Kidney capillary endothelial cell (primary cell): ENCODE results near the gene NETO1.
A peak's percentile ranks its signal among the peaks of the same experiment; 100 is the strongest.

Source experiments
- DNase-seq: peaks from one replicate; pipeline ENCODE4 v3.0.0-alpha.2; 2018; ENCODE audit warnings: low spot score

Gene NETO1

DNA sequence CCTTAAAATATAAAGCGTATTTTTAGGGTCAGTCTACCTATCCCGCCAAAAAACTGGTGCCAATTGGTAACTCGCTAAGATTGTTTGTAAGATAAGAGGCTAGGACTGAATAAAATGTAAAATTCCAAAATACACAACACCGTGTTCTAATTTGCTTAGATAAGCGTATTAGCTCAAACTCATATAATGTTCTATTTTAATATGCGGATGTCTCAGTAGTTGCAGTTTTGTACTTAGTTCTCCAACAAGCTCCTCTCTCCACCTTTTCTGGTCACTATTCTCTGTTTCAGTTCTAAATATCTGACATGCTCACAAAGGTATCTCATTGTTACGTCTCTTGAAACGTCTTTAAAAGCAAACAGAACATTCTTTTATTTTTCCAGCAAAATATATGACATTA is 24.0 kb downstream of the NETO1 start:
- no peak for DNase-seq

DNA sequence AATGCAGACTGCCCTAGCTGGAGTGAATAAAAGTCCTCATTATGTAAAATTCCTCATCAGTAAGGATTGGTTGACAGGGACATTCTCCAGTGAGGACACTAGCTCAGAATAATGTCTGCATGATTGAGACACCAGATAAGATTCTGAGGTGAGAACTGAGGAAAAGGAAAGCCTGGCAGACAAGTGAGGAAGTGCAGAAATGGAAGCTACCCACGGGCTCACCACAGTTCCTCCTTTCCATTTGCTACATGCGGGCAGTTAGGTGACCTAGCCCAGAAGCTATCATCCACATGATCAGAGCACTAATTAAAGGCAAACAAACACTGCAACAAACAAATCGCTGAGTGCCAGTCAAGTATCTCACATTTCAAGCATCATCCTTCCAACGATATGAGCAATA is 27.7 kb downstream of the NETO1 start:
- DNase-seq: no peak

DNA sequence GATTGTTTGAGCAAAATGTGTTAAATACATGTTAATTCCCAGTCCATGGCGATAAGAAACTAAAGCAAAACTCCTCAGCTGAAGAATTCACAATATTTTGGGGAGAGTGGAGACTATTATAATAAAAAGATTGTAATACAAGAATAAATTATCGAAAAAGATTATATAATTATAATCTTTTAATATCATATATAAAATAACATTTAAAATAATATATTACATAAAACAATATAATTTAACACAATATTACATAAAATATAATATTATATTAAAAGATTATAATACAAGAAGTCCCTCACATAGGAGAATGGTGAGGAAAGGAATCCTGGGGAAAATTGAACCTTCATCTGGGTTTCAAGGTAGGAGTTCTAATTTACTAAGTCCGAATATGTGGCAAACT is 33.1 kb downstream of the NETO1 start:
- no peak for DNase-seq

DNA sequence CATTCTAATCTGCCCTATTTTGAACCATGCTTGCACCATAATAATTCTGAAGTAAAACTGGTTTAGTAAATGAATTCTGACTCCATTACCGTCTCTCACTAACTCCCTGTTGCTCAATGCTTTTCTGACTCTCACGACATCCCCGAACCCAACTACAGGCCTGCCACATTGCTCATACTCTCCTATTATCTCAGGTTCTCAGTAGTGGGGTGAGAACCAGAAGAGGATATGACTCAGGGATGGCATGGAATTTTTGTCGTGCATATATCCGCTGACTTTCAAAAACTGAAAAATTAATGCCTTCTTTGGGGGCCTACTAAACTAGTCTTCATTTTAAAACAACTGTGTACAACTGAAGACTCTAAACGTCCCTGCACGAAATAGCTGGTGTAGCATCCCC is 34.3 kb downstream of the NETO1 start:
- DNase-seq: no peak

DNA sequence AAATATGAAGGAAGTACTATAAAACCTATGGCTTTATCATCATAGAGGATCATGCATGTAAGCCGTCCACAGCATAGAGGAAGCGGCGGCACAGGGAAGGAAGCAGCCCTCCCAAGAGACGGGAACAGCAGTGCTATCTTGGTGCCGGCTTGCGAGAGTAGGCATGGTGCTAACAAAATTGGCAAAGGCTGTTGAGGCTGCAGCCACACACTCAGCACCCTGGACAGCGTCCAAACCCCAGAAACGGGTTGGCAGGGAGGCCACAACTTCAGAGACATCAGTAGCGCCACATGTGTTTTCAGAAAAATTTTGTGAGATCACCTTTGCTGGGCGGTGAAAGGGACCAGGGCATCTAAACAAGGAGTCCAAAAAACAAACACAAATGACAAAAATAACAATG is 37.7 kb downstream of the NETO1 start:
- DNase-seq: no peak

DNA sequence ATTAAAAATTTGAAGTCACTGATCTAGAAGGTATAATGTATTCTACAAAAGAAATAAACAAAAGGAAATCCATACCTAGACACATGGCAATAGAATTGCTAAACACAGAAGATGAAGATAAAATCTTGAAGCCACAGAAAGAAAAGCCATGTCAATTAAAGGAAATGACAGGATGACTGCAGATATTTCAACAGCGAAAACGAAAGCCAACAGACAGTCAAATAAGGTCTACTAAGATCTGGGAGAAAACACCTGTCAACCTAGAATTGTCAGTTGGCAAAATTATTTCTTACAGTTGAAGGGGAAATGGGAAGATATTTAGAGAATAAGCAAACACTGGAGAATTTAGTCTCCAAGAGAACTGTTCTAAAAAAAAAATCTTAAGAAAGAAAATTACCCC is 39.2 kb downstream of the NETO1 start:
- DNase-seq: no peak

DNA sequence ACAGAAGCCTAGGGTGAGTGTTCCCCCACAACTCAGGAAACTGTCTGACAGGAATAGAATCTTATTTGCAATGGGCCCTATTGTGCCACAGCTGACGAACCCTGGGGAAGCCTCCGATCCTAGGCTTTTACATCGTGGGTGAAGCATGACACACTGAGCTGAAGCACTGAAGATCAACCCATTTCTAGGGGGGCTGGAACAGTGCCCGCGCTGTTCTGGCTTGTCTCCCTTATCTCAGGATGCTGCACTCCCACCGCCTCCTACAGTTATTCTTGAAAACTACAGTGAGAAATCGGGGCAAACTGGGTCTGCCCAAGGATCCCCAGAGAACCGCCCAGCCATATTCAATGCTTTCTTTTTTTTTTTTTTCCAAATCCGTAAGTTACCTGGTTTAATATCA is 41.1 kb downstream of the NETO1 start:
- no peak for DNase-seq

DNA sequence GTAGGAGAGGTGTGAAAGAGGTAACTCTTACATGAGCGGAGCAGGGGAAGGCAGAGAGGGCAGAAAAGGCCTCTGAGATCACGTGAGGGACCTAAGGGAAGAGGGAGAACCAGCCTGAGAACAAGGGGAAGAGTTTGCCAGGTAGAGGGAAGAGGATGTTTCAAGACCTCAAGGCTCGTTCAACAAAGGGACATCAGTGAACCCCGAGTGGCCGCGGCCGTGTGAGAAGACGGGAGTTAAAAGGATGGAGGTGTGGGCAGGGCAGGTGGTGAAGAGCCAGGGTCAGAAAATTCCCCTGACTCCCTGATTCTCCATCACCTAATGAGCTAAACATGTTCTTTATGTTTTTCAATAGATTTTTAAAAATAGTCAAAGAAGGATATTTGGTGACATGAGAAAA is 44.4 kb downstream of the NETO1 start:
- DNase-seq: no peak

DNA sequence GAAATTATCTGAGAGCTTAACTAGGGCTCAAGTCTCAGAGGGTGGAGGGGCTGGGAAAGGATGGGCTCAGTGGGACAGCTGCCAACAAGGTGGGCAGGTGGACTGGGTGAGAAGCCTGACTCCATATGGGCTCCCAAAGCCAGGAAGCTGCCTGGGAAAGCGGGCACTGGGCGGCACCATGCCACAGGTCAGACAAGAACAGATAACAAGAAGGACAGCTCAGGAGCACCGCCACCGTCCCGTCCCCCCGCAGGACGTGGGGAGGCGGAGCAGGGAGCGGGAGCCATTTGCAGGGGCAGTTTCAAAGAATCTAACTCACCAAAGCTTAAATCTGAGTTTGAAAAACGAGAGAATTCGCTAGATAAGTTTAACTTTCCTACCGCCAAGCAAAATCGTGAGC is 45.6 kb downstream of the NETO1 start:
- DNase-seq: no peak

DNA sequence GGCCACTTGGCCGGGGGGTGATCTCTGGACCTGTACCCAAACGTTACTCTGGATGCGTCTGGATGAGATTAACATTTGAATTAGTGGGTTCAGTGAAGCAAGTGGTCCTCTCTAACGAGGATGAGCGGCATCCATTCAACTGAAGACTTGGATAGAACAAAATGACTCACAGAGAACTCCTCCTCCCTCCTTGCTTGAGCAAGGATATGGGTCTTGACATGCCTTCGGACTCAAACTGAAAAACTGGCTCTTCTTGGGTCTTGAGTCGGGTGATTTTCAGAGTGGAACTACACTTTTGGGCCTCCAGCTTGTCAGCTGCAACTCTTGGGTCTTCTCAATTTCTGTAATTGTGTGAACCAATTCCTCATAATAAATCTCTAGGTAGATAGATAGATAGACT is 47.2 kb downstream of the NETO1 start:
- DNase-seq: no peak

DNA sequence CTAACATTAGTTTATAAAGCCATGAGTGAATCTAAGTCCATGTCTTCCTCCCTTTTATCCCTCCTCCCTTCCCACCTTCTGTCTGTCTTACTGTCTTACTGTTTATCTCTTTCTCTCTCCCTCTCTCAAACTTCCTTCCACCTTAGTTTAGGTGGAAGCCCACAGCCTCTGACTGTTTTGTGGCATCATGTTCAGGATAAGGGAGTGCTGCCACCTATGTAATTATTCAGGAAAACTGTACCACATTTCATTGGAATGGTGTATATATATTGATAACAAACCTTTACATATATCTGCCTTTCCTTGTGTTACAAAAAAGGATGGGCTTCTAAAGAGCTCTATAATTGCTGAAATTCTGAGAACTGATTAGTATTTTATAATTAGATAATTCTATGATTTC is 48.7 kb downstream of the NETO1 start:
- DNase-seq: no peak

DNA sequence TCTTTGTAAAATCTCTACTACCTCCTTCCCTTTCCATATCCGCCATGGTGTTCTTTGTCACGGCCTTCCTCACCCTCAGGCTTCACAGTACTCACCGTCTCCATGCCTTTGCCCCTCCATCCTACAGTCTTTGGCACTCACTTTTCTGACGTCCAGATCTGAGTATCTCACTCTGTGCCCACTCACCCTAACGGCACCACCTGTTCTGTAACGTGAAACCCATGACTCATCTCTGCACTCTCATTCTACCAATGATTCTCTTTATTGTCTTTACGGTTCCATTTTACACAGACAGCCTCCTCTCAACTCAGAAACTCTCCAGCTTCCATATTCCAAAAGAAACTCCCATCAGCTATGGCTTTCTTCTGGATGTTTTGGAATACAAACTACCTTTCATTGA is 56.7 kb downstream of the NETO1 start:
- DNase-seq: no peak

DNA sequence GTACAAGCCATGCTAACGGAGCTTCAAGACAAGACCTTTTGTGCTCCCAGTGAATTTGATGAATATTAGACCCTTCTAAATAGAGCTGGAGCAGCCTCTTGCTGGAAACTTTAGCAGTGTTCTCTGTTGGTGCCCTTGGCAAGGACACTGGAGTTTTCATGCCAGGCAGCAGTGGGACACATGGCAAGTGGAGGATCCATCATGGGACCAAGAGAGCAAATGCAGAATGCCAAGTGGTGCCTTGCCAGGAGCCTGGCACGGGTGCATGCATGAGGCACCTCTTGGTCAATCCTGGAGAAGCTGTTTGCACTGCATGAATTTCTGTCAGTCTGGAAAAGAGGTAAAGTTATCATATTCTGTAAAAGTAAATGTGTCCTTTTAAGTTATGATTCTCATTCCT is 59.1 kb downstream of the NETO1 start:
- DNase-seq: no peak

DNA sequence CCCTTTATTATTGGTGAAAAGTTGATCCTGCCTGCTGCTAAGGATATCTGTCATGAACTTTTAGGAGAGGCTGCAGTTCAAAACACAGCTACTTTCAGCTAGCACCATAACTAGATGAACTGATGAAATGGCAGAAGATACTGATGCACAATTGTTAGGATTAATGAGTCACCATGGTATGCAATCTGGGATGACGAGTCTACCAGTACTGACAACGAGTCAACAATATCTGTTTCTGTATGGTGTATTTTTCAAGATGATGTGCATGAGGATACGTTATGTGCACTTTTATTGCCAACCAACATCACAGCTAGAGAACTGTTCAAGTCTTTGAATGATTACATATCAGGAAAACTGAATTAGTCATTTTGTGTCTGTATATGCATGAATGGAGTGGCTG is 68.7 kb downstream of the NETO1 start:
- DNase-seq: no peak

DNA sequence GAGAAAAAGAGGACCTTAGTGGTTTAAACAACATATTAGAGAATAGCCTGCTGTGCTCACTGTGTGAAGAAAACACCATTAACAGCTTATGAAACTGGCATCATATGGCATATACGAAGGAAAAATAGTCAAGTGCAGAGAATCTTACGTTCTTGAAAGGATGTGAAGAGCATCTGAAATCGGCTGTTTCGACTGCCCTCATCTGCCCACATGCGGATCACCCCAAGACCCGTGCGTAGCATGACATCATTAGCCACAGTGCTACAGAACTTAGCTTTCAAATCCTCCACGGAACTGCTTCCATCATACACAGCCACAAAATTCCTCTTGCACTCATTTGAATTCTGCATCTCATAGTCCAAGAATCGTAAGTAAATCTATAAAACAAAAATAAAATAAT is 84.3 kb downstream of the NETO1 start:
- no peak for DNase-seq

DNA sequence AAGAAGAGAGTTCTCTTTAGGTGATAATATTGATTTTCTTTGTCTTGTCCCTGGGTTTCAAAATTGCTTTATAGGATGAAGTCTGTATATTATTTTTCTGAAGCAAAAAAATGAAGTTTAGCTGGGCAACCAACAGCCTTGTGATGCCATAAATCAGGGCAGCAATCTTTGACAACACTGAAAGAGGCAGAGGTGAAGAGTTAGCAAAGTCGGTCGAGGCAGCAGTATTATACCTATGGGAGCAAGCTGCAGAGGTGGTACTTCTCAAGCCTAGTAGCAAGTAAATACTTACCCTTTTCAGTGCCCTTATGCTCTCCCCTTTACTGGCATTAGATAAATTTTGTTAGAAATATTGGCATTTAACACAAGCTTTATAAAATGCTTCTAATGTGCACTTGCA is 92.9 kb downstream of the NETO1 start:
- no peak for DNase-seq

DNA sequence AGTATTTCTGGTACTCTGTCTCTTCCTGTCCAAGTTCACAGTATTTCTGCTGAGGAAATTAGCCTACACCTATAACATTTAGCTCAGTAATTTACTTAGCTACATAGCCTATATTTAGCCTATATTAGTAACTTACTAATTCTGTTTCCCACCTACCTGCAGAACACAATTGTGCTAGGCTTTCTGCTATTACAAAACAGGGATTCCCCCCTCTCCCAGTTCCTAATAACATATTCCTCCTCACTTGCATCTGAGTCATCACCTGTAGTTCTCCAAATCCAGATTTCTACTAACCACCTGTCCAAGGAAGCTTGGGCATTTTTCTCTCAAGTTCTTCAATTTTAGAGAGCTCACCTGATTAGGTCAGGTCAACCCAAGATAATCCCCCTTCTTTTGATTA is 94.9 kb downstream of the NETO1 start:
- DNase-seq: no peak

DNA sequence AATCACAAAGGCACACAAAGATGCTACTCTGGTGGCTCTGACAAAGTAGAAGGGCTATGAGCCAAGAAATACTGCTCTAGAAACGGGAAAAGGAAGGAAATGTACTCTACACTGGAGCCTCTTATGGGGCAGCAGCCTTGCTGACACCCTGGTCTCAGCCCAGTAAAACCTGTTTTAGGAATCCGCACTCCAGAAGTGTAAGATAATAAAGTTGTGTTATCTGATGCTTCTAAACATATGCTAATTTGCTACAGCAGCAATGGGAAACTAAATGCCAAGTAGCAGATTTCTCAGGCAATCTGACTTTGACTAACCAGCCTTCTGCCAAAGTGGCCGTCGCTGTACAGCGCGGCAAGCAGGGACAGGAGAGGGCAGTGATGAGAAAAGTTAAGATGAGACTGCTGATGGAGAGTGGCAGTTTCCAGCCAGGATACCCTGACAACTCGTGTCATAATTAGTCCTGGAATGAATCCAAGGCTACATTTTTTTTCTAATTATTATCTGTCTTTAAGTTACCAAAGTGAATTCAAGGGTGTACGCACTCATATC is 99.0 kb downstream of the NETO1 start:
- DNase-seq: no peak

DNA sequence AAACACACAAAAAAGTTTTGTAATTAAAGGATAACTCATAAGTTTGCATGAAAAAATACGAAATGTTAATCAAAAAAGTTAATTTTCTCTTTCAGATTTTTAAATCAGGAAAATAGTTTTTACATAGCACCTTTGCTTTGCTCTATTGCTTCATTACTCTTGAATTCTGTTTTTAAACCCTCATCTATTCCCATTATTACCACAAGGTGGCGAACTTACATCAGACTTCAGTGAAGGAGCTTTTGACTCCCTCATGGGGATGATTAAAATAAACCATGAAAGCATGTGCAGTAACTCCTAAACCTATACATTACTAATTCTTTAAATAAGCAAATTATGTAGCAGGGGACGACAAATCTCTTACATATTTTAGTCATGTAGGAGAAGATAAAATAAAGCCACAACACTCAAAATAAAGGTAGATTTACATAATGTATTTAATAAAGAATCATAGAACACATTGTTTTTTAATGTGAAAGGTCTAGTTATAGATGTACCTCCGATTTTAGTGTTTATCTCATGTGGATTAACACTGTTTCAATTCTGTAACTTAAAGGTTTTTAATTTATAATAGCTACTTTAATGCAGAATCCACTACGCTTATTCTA is 105.2 kb downstream of the NETO1 start:
- peak; percentile 48 for DNase-seq

DNA sequence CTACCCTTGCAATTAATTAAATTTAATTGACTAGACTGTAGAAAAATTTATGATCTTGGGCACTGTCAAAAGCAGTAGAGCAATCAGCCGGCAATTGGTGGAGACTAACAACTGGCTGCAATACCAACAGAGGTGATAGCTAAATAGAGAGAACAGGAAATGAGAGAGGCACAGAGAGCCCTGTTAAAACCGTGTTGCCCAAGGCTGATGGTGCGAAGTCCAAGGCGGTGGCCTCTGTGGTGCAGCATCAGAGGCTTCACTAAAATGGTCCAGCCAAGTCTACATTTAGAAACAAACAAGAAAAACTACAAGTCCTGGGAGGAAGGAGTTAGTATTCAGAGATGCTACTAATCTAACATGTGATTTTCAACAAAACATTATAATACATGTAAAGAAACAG is 115.6 kb downstream of the NETO1 start:
- no peak for DNase-seq

DNA sequence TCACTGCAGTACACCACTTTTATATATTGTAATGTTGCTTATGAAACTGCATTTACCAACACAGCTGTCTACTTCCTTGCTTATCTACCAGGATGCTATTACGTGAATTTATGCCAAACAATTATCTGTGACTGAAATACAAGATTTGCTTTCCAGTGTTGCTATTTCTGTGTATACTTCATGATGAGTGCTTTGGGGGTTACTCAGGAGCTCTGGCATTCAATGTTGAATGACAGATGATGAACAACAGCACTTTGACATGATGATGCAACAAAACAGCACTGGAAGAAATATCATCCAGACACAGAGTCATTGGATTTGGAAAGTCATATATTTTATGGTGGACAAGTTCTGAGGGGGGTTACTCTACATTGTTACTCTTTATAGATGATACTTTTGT is 125.8 kb downstream of the NETO1 start:
- no peak for DNase-seq

DNA sequence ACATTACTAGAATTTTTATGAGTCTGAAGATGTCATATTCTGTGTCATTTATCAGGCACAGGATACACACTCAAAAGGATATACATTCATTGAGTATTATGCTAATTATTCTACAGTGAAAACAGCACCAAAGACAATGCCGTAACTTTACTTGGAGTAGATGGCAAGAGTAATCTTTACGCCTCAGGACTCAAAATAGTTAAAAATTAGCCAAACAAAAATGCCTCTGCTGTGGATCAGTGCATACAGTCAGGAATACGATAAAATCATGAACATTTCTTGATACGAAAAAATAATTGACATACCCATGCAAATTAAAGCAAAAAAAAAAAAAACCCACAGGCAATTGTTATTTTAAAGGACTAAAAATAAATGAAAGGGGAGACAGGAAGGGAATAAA is 129.7 kb downstream of the NETO1 start:
- no peak for DNase-seq

DNA sequence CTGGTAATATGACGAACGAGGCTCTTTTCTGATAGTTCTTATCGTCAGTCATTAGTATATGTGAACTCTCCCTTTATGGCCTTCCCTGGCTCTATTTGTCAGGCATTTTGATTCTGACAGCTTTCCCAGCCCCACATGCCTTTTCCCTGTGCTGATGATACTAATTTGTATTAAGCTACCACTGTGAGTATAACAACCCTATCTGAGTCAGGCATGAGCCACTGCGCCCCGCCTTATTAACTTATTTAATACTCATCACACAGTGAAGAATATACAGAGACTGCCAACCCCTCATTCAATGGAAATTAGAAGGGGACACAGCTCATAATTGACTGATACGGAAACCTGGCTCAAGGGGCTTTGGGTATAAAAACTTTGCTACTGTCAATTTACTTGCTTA is 140.0 kb downstream of the NETO1 start:
- no peak for DNase-seq

DNA sequence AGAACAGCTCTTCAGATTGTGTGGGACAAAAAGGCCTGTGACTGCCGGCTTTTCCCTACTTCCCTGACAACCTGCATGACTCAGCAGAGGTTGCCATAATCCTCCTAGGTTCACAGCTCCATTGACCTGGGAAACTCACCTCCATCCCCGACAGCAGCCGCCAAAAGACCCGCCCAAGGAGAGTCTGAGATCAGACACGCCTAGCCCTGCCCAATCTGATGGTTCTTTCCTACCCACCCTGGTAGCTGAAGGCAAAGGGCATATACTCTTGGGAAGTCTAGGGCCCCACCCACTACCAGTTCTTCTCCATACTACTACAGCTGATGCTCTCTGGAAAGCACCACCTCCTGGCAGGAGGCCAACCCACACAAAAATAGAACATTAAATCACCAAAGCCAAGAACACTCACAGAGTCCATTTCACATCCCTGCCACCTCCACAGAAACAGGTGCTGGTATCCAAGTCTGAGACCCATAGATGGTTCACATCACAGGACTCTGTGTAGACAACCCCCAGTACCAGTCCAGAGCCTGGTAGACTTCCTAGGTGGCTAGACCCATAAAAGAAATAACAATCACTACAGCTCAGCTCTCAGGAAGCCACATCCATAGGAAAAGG is 140.6 kb downstream of the NETO1 start:
- no peak for DNase-seq
